ENCODE data around the gene PGLYRP3. TPM values are rescaled to one million over a fixed set of nuclear protein-coding genes. Genes with fewer than 3 reads are reported as not detected.

Gene PGLYRP3
- total and polyA plus RNA-seq, 2 of the 13 experiments (the other 11 are each of a cell fraction or from before 2014, with no cell fraction given) = not detected

DNA sequence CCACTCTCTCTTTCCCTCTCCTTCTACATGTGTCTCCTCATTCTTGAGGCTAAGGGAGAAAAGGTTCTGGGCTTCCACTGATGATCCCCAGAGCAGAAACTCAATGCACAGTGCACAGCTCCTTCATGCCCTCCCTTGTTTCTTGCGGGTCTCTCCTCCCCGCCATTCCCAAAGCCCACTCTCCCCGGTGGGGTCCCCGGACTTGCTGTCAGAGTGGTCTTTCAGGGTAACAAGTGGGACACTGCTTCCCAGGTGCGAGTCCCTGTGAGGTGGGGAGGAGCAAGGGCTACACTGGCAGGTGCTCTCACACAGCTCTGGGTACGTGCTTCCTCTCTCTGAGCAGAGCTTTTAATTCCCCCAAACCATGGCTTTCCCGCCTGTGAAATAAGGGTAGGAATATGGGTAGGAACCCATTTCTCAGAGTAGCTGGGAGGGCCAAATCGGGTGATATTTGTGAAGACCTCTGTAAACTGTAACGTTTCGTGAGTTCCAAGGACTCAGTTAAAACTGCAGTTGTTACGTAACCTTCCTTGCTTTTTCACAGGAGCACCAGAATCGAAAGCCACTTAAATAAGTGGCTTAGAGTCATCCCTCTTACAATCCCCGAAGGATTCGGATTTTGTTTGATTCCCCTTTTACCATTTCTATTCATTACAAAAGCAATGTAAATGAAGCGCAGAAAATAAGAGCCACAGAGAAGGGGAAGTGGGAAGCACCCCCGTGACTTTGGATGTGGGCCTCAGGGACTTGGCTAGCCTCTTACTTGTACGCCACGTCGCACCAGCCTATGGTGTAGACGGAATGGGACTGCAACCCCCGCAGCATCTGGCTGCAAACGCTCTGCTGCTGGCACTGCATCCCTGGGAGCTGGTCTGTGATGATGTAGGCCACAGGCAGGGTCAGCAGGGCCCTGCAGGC, 6.2 kb downstream of the PGLYRP3 start:
- 33% methylated on average over 17 of the region's 22 CpGs for WGBS (ENCODE audit: low lambda C conversion rate)
- H3K9ac ChIP-seq (ENCODE audit: insufficient read depth, low read depth, low read length) = no peak overlapping the region
- ChIA-PET POLR2A (no interaction called here), CTCF (ENCODE audit: low intra/inter-chr PET ratio, low total read pairs) (no interaction called here)
- TF ChIP-seq CEBPB (IDR thresholded peaks at IDR 0.05; ENCODE audit: borderline replicate concordance, low read depth, low read length) (peak; percentile 32; the same call in 1 of the 2 replicates), ZNF782 (CRISPR knock-in tag; IDR thresholded peaks at IDR 0.05; ENCODE audit: borderline replicate concordance) (no peak)
- no peak overlapping the region for H3K4me3 ChIP-seq (replicated peaks in 1 of 3; ENCODE audit: insufficient read depth in 1 of 3, low read depth in 2 of 3, low read length in 3 of 3)
- no peaks in the 10 kb centered on the region for H3K36me3 ChIP-seq (replicated peaks in 1 of 2; ENCODE audit: control insufficient read depth in 1 of 2, insufficient read depth in 2 of 2, low read length in 2 of 2)
- H4K20me1 ChIP-seq (ENCODE audit: insufficient read depth, low read length) = no peaks in the 10 kb centered on the region
- no peaks in the 10 kb centered on the region for H3K4me1 ChIP-seq (ENCODE audit: insufficient read depth, low read length)
- no peak overlapping the region for H2AFZ ChIP-seq (ENCODE audit: low read length)
- H3K9me3 ChIP-seq (ENCODE audit: low read length) = no peaks in the 10 kb centered on the region
- FAIRE-seq = no peak
- H3K79me2 ChIP-seq (ENCODE audit: insufficient read depth, low read length) = no peaks in the 10 kb centered on the region
- no peak overlapping the region for H3K4me2 ChIP-seq (ENCODE audit: low read depth, low read length)
- peaks cover 3 to 11% of the 10 kb centered on the region in 2 experiments; a peak in 3 of 5 replicates for H3K27me3 ChIP-seq (ENCODE audit: control insufficient read depth in 1 of 2, insufficient read depth in 2 of 2, low read length in 2 of 2)
- H3K27ac ChIP-seq (ENCODE audit: extremely low read length, insufficient read depth, low read length) = no peak overlapping the region
- intact Hi-C loops (cut with micrococcal nuclease; ENCODE audit: unreplicated experiment) = no loop called here
- in situ Hi-C loops (cut with HindIII; ENCODE audit: extremely low pct_ligation_motif_present, low pct_unique_long_range_greater_than_20kb) = no loop called here
- no peak for DNase-seq (ENCODE audit: low spot score)
- no peak for ATAC-seq
- no TSS peak for BruUV-seq (replicated peaks)

DNA sequence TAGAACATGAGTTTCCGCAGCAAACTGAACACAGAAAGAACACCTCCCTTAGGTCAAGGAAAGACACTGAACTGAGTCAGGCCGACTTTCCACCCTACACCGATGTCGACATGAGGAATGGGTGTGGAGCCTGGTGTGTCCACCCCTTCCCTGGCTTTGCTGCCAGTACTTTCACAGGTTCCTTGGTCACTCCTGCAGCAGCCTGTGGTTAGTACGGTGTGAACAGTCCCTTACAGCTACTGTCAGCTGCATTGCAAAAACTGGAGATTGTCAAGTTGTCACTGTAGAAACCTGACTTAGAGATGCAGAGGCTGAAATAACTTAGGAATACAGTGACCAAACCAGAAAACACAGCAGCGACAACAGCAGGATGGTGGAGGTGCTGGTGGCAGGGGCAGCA, 7.1 kb downstream of the PGLYRP3 start:
- no peak overlapping the region for H3K4me3 ChIP-seq (replicated peaks in 1 of 3; ENCODE audit: insufficient read depth in 1 of 3, low read depth in 2 of 3, low read length in 3 of 3)
- H3K27ac ChIP-seq (ENCODE audit: extremely low read length, insufficient read depth, low read length) = no peak overlapping the region
- no peak for DNase-seq (ENCODE audit: low spot score)
- H3K9me3 ChIP-seq (ENCODE audit: low read length) = no peaks in the 10 kb centered on the region
- H3K27me3 ChIP-seq (ENCODE audit: control insufficient read depth in 1 of 2, insufficient read depth in 2 of 2, low read length in 2 of 2) = peaks cover 3 to 11% of the 10 kb centered on the region in 2 experiments; a peak in 3 of 5 replicates
- CTCF ChIA-PET (ENCODE audit: low intra/inter-chr PET ratio, low total read pairs) = no interaction called here
- H3K4me2 ChIP-seq (ENCODE audit: low read depth, low read length) = no peak overlapping the region
- in situ Hi-C loops (cut with HindIII; ENCODE audit: extremely low pct_ligation_motif_present, low pct_unique_long_range_greater_than_20kb) (no loop called here), intact Hi-C loops (cut with micrococcal nuclease; ENCODE audit: unreplicated experiment) (no loop called here)
- POLR2A ChIA-PET = no interaction called here
- TF ChIP-seq, protein P1, sequence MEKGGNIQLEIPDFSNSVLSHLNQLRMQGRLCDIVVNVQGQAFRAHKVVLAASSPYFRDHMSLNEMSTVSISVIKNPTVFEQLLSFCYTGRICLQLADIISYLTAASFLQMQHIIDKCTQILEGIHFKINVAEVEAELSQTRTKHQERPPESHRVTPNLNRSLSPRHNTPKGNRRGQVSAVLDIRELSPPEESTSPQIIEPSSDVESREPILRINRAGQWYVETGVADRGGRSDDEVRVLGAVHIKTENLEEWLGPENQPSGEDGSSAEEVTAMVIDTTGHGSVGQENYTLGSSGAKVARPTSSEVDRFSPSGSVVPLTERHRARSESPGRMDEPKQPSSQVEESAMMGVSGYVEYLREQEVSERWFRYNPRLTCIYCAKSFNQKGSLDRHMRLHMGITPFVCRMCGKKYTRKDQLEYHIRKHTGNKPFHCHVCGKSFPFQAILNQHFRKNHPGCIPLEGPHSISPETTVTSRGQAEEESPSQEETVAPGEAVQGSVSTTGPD (CRISPR knock-in tag; IDR thresholded peaks at IDR 0.05) = no peak
- TF ChIP-seq ZNF160 (CRISPR knock-in tag; IDR thresholded peaks at IDR 0.05) (no peak), ZFP62 (CRISPR knock-in tag; IDR thresholded peaks at IDR 0.05) (no peak)
- TF ChIP-seq, protein P2, sequence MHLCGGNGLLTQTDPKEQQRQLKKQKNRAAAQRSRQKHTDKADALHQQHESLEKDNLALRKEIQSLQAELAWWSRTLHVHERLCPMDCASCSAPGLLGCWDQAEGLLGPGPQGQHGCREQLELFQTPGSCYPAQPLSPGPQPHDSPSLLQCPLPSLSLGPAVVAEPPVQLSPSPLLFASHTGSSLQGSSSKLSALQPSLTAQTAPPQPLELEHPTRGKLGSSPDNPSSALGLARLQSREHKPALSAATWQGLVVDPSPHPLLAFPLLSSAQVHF (CRISPR knock-in tag; IDR thresholded peaks at IDR 0.05) = no peak
- no peaks in the 10 kb centered on the region for H3K36me3 ChIP-seq (replicated peaks in 1 of 2; ENCODE audit: control insufficient read depth in 1 of 2, insufficient read depth in 2 of 2, low read length in 2 of 2)
- FAIRE-seq = no peak
- H2AFZ ChIP-seq (ENCODE audit: low read length) = no peak overlapping the region
- BruUV-seq (replicated peaks) = no TSS peak
- H3K4me1 ChIP-seq (ENCODE audit: insufficient read depth, low read length) = no peaks in the 10 kb centered on the region
- H3K9ac ChIP-seq (ENCODE audit: insufficient read depth, low read depth, low read length) = no peak overlapping the region
- no peaks in the 10 kb centered on the region for H4K20me1 ChIP-seq (ENCODE audit: insufficient read depth, low read length)
- 28% methylated on average over 6 of the region's 6 CpGs for WGBS (ENCODE audit: low lambda C conversion rate)
- H3K79me2 ChIP-seq (ENCODE audit: insufficient read depth, low read length) = no peaks in the 10 kb centered on the region
- ATAC-seq = no peak
